Measurements from ENCODE around the gene FAM163B.

Gene FAM163B

DNA sequence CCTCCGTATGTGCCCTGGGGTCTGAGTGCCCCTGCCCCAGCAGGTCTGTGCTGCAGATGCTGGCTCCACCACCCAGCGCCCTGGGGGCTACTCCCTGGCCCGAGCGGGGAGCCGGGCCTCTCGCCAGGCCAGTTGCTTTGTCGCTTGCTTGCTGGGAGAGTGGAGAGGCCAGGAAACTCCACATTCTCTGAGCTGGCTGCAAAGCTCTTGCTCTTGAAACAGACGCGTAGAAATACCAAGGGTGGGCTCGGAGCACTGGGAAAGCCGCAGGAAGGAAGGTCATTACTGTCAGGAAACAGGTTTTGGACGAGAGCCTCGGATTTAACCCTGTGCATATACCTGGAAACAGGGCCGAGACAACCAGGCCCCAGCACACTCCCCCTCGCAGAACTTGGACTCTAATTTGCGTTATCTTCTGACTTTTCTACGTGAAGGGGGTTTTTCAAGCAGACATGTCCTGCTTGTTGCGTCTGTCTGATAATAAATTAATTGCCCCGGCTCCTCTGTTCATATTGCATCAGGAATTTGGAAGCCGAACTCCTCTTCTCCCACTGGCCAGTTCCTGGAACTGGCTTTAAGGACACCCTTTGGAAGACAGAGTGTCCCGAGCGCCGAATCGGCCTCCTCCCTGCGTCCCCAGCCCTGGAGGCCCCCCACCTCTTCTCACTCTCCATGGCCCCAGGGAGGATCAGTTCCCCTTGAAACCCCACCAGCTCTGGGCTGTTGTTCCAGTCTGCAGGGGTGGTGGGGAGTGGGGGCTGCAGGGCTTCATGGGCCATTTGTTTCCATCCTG, 63.5 kb downstream of the FAM163B start:
- H3K27ac ChIP-seq, result no peak overlapping the region
- ChIA-PET POLR2A (ENCODE audit: low non-redundant PET) (no interaction called here), CTCF (interaction anchor here (0.6 to 0.7 kb wide), 2 partner anchors 9 to 1331 kb away, joined by 3 to 6 read pairs; no protein-coding TSS in a partner anchor)
- TF ChIP-seq, protein P1, sequence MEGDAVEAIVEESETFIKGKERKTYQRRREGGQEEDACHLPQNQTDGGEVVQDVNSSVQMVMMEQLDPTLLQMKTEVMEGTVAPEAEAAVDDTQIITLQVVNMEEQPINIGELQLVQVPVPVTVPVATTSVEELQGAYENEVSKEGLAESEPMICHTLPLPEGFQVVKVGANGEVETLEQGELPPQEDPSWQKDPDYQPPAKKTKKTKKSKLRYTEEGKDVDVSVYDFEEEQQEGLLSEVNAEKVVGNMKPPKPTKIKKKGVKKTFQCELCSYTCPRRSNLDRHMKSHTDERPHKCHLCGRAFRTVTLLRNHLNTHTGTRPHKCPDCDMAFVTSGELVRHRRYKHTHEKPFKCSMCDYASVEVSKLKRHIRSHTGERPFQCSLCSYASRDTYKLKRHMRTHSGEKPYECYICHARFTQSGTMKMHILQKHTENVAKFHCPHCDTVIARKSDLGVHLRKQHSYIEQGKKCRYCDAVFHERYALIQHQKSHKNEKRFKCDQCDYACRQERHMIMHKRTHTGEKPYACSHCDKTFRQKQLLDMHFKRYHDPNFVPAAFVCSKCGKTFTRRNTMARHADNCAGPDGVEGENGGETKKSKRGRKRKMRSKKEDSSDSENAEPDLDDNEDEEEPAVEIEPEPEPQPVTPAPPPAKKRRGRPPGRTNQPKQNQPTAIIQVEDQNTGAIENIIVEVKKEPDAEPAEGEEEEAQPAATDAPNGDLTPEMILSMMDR (conservative IDR thresholded peaks at IDR 0.05; ENCODE audit: low read depth), result no peak
- DNase-seq (ENCODE audit: low spot score), result no peak

DNA sequence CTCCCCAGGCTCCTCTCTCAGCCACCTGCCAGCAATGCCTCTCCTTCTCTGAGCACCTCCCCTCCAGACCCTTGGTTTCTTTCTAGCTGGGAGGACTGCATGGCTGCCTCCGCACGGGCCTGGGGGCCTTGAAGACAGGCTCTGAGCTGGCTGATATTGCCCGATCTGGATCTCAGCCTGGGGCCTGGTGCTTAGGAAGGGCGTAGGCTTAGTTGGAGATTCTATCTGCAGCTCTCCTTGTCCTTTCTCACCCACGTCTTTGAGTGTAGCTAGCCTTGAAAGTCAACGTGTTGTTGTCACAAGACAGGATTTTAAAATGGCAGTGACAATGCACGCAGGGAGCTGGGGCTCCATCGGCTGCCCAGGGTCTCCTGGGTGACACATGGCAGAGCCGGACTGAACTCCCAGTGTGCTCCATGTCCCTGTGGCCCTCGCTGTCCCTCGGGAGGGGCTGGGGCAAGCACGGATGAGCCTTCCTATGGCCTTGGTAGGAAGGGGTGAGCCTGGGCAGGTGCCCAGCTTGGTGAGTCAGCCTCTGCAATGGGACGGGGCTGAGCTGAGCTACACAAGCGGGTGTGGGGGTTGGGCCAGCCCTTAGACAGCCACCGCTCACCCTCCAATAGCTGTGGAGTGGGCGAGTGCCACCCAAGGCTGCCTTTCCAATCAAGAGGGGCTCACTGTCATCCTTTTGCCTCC, 65.3 kb downstream of the FAM163B start:
- POLR2A ChIA-PET (ENCODE audit: low non-redundant PET), result no interaction called here
- CTCF ChIA-PET, result interaction anchor here (0.6 to 2.2 kb wide), 4 partner anchors 46 to 576 kb away, joined by 3 to 9 read pairs (median 5); no protein-coding TSS in a partner anchor
- H3K27ac ChIP-seq, result no peak overlapping the region
- DNase-seq (ENCODE audit: low spot score), result no peak
- TF ChIP-seq, protein P1 (conservative IDR thresholded peaks at IDR 0.05; ENCODE audit: low read depth), result no peak

DNA sequence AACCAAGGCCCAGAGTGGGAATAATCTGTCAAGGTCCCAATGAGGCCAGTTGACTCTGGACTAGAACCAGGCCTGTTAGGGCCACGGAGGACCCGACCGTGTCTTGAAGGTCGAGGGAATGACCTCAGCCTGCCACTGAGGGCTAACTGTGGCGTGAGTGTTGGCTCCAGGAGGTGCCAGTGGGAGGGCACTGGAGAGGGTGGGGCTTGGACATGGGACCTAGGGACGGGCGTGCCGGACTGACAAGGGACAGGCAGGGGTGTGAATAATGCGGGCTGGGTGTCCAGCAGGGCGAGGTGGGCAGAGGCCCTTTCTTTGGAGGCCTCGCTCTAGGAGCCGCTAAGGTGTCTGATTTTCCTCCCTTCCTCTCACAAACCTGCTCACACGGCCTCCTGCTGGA, 67.2 kb downstream of the FAM163B start:
- no peak for DNase-seq (ENCODE audit: low spot score)
- TF ChIP-seq, protein P1 (conservative IDR thresholded peaks at IDR 0.05; ENCODE audit: low read depth), result no peak
- H3K27ac ChIP-seq, result no peak overlapping the region
- ChIA-PET CTCF (interaction anchor here (0.8 to 2.2 kb wide), 2 partner anchors 8 to 201 kb away, joined by 3 to 9 read pairs; no protein-coding TSS in a partner anchor), POLR2A (ENCODE audit: low non-redundant PET) (no interaction called here)

DNA sequence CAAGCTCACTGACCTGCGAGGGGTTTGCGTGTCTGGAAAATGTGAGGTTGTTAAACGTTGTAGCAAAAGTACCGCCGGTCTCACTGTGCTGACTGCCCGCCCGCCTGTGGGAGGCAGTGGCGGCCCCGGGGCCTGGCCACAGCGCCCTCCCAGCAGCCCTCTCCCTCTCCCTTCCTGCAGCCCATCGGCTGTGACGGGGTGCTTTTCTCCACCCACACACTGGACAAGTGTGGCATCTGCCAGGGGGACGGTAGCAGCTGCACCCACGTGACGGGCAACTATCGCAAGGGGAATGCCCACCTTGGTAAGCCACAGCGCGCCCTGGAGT, 68.5 kb downstream of the FAM163B start:
- ChIA-PET CTCF (interaction anchor here (0.7 kb wide), 1 partner anchor 348 kb away, joined by 4 read pairs; no protein-coding TSS in a partner anchor), POLR2A (ENCODE audit: low non-redundant PET) (no interaction called here)
- no peak overlapping the region for H3K27ac ChIP-seq
- DNase-seq (ENCODE audit: low spot score), result no peak
- TF ChIP-seq, protein P1 (conservative IDR thresholded peaks at IDR 0.05; ENCODE audit: low read depth), result no peak

DNA sequence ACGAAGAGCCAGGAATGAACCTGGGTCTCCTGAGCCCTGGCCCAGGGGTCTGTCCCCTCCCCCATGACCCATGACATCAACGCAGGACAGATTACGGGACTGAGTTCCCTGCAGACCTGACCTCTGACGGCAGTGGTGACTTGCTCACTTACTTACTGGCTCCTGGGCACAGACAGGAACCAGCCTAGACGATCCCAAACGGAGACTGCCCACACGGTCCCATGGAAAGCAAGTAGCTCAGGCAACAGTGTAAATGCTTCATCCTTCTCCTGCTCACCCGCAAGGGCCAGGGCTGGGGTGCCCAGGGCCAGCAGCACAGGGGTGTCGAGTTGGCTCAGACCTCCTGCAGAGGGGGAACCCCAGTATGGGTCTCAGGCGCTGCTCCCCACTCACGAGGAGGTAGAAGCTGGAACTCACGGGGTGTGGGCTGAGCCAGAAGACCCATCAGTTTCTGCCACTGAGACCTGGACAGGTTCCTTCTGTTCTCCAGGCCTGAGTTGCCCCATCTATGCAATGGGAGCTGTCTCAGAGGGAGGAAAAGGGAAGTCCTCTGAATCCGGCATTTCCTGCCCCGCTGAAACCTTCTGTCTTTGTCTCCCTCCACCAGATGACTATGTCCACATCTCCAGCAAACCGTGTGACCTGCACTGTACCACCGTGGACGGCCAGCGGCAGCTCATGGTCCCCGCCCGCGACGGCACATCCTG, 69.0 kb downstream of the FAM163B start:
- H3K27ac ChIP-seq, result no peak overlapping the region
- ChIA-PET POLR2A (ENCODE audit: low non-redundant PET) (no interaction called here), CTCF (no interaction called here)
- TF ChIP-seq, protein P1 (conservative IDR thresholded peaks at IDR 0.05; ENCODE audit: low read depth), result no peak
- DNase-seq (ENCODE audit: low spot score), result no peak

Measured in RWPE1 (cell line).